ENCODE results near the gene ZNF554.

The ZNF554 gene

GRCh38 chr19:2867025-2867991, 47.6 kb downstream of the ZNF554 start, which contains the start of gene ZNF556:
Gene ZNF556 (plus strand): TSS chr19:2867335. CDS start chr19:2867422, 87 bp downstream.
- no peak for DNase-seq (ENCODE audit: low read depth in 2 of 2)

GRCh38 chr19:2869618-2870017, 50.0 kb downstream of the ZNF554 start:
- no peak for DNase-seq (ENCODE audit: low read depth in 2 of 2)

- peak in 1 of 2 donors; percentile 8 for DNase-seq (ENCODE audit: low read depth in 2 of 2)
Measured at GRCh38 chr19:2872175-2872574, 52.5 kb downstream of the ZNF554 start.

- DNase-seq (ENCODE audit: low read depth in 2 of 2): no peak
Measured at GRCh38 chr19:2877398-2878331, 58.0 kb downstream of the ZNF554 start.

- DNase-seq (ENCODE audit: low read depth in 2 of 2): no peak
Measured at GRCh38 chr19:2883686-2884439, 64.2 kb downstream of the ZNF554 start.

GRCh38 chr19:2885736-2886135, 66.1 kb downstream of the ZNF554 start:
- no peak for DNase-seq (ENCODE audit: low read depth in 2 of 2)

Data from stimulated activated CD4-positive, alpha-beta T cell treated with anti-CD3 and anti-CD28 coated beads, Interleukin-1b, Interleukin-23, amount 100 ng/mL, for 1 hour (primary cell).